Fibroblast of peridontal ligament (primary cell): ENCODE data around the gene RBMS3.

Source experiments
- DNase-seq: peaks from one replicate; pipeline ENCODE4 v3.0.0-alpha.2; 2010; ENCODE audit errors: extremely low read depth

Gene RBMS3

GRCh38 chr3:29277249-29277648 is 3.6 kb upstream of the RBMS3 start:
- DNase-seq: no peak

DNA sequence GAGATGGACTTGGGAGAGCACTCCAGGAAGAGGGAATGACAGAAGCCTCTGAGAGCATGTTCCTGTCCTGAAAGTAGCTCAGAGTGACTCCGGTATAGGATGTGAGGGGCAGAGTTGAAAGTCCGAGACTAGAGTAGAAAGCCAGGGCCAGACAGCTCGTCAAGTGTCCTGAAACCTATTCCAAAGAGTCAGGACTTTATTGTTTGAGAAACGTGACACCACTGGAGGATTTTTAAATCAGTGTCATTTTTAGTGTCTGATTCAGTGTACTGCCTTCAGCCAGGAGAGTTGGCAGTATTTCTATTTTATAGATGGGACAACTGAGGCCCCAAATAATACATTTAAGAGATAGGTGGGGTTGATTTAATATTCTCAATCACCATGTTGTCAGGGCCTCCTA is 1.6 kb upstream of the RBMS3 start:
- DNase-seq: no peak

- DNase-seq: no peak
Measured at GRCh38 chr3:29279806-29280205, 1.1 kb upstream of the RBMS3 start.

GRCh38 chr3:29281094-29281343 is 148 bp downstream of the RBMS3 start:
- peak; percentile 66 for DNase-seq

GRCh38 chr3:29281344-29282241 is 722 bp downstream of the RBMS3 start:
- peak; percentile 51 for DNase-seq

DNA sequence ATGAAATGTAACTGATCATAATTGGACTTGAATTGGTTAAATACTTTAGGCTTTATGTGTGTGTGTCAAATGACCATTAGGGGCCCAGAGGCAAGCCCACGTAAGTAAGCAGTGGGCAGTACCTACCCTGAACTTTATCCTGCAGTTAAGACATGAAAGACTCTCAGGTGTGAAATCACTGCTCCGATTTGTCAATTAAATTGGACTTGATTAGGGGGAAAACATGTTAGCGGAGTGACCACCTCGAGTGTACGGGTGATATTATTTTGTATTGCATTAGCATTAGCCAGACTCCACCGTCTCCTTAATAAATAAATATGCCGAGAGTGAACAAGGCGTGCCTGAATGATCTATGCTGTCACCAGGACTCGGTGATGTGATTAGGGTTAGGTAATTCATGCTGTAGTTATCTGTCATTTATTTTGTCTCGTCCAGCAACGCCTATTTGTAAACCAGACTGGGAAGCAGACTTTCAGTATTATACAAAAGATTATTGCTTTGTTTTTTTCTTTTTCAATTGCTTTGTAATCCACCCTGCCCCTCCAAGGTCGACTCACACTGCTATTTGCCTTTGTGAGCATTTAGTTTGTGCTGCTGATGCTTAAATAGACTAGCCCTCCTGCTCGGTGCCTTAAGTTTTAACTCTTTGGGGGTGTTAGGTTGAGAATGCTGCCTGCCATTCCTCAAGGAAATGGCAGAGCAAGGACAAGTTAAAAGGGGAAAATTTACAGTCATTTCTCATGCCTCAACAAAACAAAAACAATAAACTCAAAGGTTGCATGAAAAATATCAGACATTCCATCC is 1.8 kb downstream of the RBMS3 start:
- peak; percentile 63 for DNase-seq

- DNase-seq: peak; percentile 23
Measured at GRCh38 chr3:29283231-29284119, 2.6 kb downstream of the RBMS3 start.

DNA sequence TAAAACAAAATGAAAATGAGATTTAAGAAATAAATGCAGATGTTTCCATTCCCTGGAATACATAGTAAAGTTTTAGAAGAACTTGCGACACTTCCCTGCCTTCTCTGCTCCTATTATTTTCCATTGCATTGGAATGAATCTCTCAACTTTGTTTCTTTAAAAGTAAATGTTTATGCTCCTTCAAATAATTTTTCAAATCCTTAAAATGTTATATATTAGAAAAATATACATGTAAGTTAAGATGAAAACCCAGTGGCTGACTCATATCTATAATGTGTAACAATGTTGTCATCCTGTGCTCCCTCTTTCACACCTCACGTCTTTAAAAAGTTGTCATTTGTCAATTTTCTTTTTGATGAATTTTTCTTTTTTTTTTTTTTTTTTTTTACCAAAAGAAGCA is 3.6 kb downstream of the RBMS3 start:
- DNase-seq: peak; percentile 41

GRCh38 chr3:29285471-29286071 is 4.7 kb downstream of the RBMS3 start:
- DNase-seq: peak; percentile 65

DNA sequence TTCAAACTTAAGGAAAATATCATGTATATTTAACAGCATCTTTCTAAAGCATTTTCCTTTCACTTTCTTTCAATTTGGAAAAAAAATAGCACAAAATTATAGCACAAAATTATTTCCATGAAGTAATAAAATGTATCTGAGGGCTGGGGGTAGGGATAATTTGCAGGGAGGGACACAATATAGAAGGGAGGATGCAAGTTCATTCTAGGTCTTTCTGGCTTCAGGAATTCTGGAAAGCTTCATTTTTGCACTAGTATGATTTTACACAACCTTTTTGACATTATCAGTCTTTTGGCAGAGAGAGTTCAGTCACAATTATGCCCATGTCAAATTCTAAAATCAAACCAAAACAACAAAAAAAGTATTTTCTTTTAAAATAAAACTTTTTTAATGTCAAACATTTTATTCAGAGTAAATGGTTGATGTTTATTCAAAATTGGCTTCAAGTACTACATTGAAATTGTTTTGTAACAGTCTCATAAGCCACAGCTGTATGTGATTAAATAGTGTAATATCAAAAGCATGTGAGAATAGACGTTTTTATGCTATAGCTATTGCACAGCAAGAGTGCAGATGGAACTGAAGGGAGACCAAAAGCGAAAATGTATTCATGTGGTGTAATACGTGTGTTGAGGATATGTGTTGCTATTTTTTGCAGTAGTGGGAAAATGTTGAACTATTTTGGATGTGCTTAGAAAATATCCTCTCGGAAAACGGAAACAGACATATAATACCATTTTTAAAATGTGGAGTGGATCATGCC is 5.8 kb downstream of the RBMS3 start:
- peak; percentile 87 for DNase-seq

- DNase-seq: no peak
Measured at GRCh38 chr3:29290596-29290995, 9.7 kb downstream of the RBMS3 start.

DNA sequence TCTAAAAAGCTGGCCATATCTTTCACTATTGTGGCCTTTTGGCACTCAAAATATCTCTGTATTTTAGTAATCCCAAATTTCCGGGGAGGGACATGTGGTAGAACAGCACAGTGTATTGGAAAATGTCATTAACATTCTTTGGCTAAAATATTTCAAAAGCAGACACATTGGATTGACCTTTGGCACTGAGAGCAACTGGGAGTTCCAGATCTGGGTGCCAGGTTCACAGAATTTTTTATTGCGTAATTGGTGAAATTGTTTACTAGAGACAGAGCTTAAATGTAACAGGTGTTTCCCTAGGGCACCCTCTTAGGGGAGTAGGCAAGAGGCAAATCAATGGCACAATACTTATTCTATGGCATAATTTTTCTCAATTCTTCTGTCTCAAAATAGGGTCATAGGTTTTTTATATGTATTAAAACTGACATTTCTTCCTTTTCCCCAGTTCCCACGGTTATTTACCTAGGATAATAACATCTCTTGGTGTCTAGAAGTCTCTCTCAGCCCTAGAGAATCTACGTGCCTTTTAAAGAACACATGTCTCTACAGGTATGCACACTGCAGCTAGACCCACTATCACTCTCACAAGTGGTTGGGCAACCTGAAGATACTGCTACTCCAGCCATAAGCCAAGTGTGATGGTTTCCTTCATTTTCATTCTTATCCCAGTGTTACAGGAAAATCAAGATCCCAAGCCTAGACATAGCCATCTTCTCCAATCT is 10.6 kb downstream of the RBMS3 start:
- no peak for DNase-seq

- DNase-seq: no peak
Measured at GRCh38 chr3:29291982-29292363, 11.1 kb downstream of the RBMS3 start.

- DNase-seq: peak; percentile 71
Measured at GRCh38 chr3:29293421-29293820, 12.6 kb downstream of the RBMS3 start.

DNA sequence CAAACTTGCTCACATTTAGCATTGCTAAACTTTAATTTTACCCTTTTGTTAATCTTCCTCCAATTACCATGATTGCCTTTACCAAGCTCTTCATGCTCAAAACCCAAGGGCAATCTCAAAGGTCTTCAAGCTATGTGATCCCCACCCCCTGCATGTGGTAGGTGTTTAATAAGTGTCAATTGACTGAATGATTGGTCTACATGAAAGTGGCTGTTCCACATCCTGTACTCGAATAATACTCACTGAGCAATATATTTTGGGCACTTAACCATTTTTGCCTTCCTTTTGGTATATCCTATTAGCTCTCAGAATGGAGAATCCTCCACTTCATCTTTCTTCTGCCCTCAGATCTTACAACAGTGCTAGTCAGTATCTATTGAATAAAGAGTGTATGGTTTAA is 17.1 kb downstream of the RBMS3 start:
- DNase-seq: no peak

GRCh38 chr3:29301332-29302019 is 20.6 kb downstream of the RBMS3 start:
- DNase-seq: no peak

DNA sequence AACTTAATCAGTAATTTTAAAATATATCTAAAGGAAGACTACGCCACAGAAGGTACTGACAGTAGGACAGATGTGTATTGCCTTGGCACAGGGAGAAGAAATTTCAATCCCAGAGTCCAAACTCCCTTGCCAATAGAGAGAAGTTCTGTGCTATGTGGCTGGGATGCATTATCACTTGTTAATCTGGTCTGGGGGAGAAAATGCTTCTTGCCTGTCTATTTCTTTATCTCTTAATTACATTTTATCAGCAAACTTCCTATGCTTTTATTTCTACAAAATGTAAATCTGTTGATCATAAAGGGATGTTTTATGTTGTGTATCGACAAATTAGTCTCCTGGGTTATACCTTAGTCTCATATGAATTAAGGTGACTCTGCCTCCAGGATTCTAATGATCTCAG is 21.7 kb downstream of the RBMS3 start:
- no peak for DNase-seq

DNA sequence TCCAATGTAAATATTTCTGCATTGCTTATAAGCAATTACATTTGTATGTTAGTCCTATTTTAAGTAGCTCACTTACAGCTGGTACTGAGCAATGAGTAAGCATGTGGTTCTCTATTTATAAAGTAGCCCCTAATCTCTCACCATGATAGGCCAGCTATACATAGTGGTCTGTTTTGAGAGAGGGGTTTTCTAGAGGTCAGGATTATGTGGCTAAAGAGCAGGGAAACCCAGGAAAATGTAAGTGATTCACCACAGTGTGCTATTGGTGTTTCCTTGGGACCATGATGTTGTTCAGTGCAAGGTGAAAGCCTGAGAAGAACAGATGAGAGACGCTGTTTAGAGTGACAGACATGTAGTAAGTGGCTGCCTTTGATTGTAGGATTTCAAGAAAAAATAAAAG is 26.4 kb downstream of the RBMS3 start:
- DNase-seq: no peak

- no peak for DNase-seq
Measured at GRCh38 chr3:29310865-29311264, 30.0 kb downstream of the RBMS3 start.

DNA sequence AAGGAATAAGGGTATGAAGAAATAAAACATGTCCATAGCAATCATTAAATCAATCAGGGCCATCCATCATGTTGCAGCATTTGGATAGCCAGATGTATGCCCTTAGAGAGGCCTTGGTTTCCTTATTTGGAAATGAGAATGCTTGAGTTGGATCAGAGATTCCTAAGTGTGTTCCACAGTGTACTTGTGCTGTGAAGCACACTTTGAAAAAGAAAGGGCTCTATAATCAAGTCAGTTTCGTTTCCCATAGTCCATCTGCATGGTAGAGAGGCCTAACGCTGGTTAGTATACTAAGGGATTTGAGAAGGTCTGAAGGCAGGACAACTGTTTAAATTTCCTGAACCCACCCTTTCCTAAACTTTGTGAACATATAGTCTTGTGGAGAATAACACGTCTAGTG is 30.9 kb downstream of the RBMS3 start:
- DNase-seq: no peak
